H1 (cell line): ENCODE results near the gene TSPAN3. TPM values are rescaled to one million over a fixed set of nuclear protein-coding genes. Genes with fewer than 3 reads are reported as not detected.

ENCODE experiments used
- CTCF ChIA-PET: fragments of 300-600 bp; sonication (Branson Sonifier 250); formaldehyde crosslinking; loops from one replicate; lab custom pipeline; 2021; ENCODE audit not compliant: partially characterized antibody; lab: Charles Lee
- POLR2A ChIA-PET: fragments of 300-600 bp; sonication (Branson Sonifier 250); formaldehyde crosslinking; loops from one replicate; lab custom pipeline; 2021; ENCODE audit warnings: inconsistent platforms; ENCODE audit not compliant: partially characterized antibody; lab: Charles Lee
- DNase-seq, 2 experiments: peaks; one replicate each; pipeline versions ENCODE4 v3.0.0 to v3.0.0-alpha.2; 2010 to 2022; ENCODE audit warnings: low spot score in 2 of 2, low read depth in 1 of 2, mixed read lengths in 1 of 2
- FAIRE-seq: peaks from 2 replicates; lab custom pipeline; 2011; peaks lifted over from hg19 to GRCh38; lab: Jason Lieb, UNC
- H2AFZ ChIP-seq: 2 replicates; pipeline ENCODE4 v1.8.1; 2012; ENCODE audit warnings: low read length, inconsistent platforms
- H2AK5ac ChIP-seq: 2 replicates; pipeline ENCODE4 v1.6.1; 2013; ENCODE audit warnings: low read depth, low read length
- H2BK120ac ChIP-seq: replicated peaks from 2 replicates; pipeline ENCODE3; 2013; ENCODE audit warnings: low read depth, low read length, inconsistent platforms
- H2BK12ac ChIP-seq: 2 replicates; pipeline ENCODE4 v1.6.1; 2013; ENCODE audit warnings: low read depth, low read length
- H2BK15ac ChIP-seq: 2 replicates; pipeline ENCODE4 v1.6.1; 2013; ENCODE audit warnings: low read length
- H2BK20ac ChIP-seq: 2 replicates; pipeline ENCODE4 v1.6.1; 2013; ENCODE audit warnings: low read length
- H2BK5ac ChIP-seq: 2 replicates; pipeline ENCODE4 v1.6.1; 2013; ENCODE audit warnings: low read depth, low read length
- H3K14ac ChIP-seq: 2 replicates; pipeline ENCODE4 v1.6.1; 2013; ENCODE audit warnings: inconsistent platforms; ENCODE audit not compliant: insufficient read length
- H3K18ac ChIP-seq: 2 replicates; pipeline ENCODE4 v1.6.1; 2013; ENCODE audit warnings: low read length; ENCODE audit errors: extremely low read depth
- H3K23ac ChIP-seq: 2 replicates; pipeline ENCODE4 v1.6.1; 2013; ENCODE audit warnings: inconsistent platforms; ENCODE audit not compliant: insufficient read length
- H3K23me2 ChIP-seq: 2 replicates; pipeline ENCODE4 v1.6.1; 2013; ENCODE audit warnings: low read depth, low read length
- H3K27ac ChIP-seq: 2 replicates; pipeline ENCODE4 v1.6.1; 2011; ENCODE audit warnings: low read depth, low read length, inconsistent platforms
- H3K27me3 ChIP-seq, 4 experiments: replicated peaks in 1 of 4; 1 replicate in 1 of 4; 2 replicates in 3 of 4; pipeline versions ENCODE4 v1.6.1 to v1.8.1; 2011 to 2013; ENCODE audit warnings: low read length in 3 of 4, mild to moderate bottlenecking in 3 of 4, inconsistent platforms in 2 of 4, mixed read lengths in 2 of 4, moderate library complexity in 1 of 4; ENCODE audit not compliant: control insufficient read depth in 3 of 4, insufficient read depth in 3 of 4; ENCODE audit errors: extremely low read depth in 1 of 4
- H3K36me3 ChIP-seq, 4 experiments: 2 replicates each; pipeline versions ENCODE4 v1.6.1 to v1.8.1; 2011 to 2013; ENCODE audit warnings: mild to moderate bottlenecking in 4 of 4, low read length in 3 of 4, moderate library complexity in 2 of 4, control low read depth in 1 of 4, inconsistent platforms in 1 of 4; ENCODE audit not compliant: insufficient read depth in 4 of 4, control insufficient read depth in 2 of 4
- H3K4ac ChIP-seq: replicated peaks from 2 replicates; pipeline ENCODE3; 2013; ENCODE audit warnings: low read length, low read depth, mixed read lengths, inconsistent platforms; ENCODE audit not compliant: insufficient read length
- H3K4me1 ChIP-seq, 4 experiments: replicated peaks in 1 of 4; 1 replicate in 1 of 4; 2 replicates in 3 of 4; pipeline versions ENCODE4 v1.6.1 to v1.8.1; 2011 to 2013; ENCODE audit warnings: low read length in 3 of 4, inconsistent platforms in 2 of 4, mixed read lengths in 1 of 4; ENCODE audit not compliant: insufficient read depth in 4 of 4, control insufficient read depth in 3 of 4
- H3K4me2 ChIP-seq, 2 experiments: 2 replicates each; pipeline versions ENCODE4 v1.6.1 to v1.8.1; 2011 to 2013; ENCODE audit warnings: low read depth in 2 of 2, low read length in 2 of 2, control low read depth in 1 of 2, inconsistent platforms in 1 of 2, mild to moderate bottlenecking in 1 of 2; ENCODE audit not compliant: insufficient read depth in 1 of 2
- H3K4me3 ChIP-seq, 4 experiments: fragments of 200-600, 300-600 bp in 1 of 4; sonication (generic), shearing (Covaris generic), sonication (Bioruptor Twin) in 1 of 4; 2 replicates each; pipeline versions ENCODE4 v1.5.1 to v1.8.1; 2011 to 2016; ENCODE audit warnings: low read length in 4 of 4, low read depth in 3 of 4, control low read depth in 2 of 4, inconsistent platforms in 2 of 4, mild to moderate bottlenecking in 2 of 4, mixed read lengths in 1 of 4, moderate library complexity in 1 of 4; ENCODE audit not compliant: insufficient read depth in 2 of 4; ENCODE audit errors: extremely low read depth in 1 of 4
- H3K56ac ChIP-seq: replicated peaks from 2 replicates; pipeline ENCODE3; 2013; ENCODE audit warnings: low read depth, mild to moderate bottlenecking, mixed read lengths, low read length, inconsistent platforms; ENCODE audit not compliant: insufficient read length
- H3K79me1 ChIP-seq: 2 replicates; pipeline ENCODE4 v1.6.1; 2013; ENCODE audit warnings: low read depth, low read length, control low read depth
- H3K79me2 ChIP-seq, 2 experiments: 2 replicates each; pipeline versions ENCODE4 v1.6.1 to v1.8.1; 2012 to 2013; ENCODE audit warnings: low read length in 2 of 2, mild to moderate bottlenecking in 2 of 2, inconsistent platforms in 1 of 2; ENCODE audit not compliant: insufficient read depth in 2 of 2, control insufficient read depth in 1 of 2
- H3K9ac ChIP-seq, 4 experiments: replicated peaks in 1 of 4; 1 replicate in 1 of 4; 2 replicates in 3 of 4; pipeline versions ENCODE4 v1.6.1 to v1.8.1; 2011 to 2013; ENCODE audit warnings: low read depth in 3 of 4, low read length in 3 of 4, control low read depth in 2 of 4, mild to moderate bottlenecking in 2 of 4, moderate library complexity in 2 of 4, inconsistent platforms in 1 of 4; ENCODE audit errors: extremely low read depth in 1 of 4
- H3K9me3 ChIP-seq, 2 experiments: 2 replicates each; pipeline versions ENCODE4 v1.6.1 to v1.8.1; 2012 to 2013; ENCODE audit warnings: mild to moderate bottlenecking in 2 of 2, moderate library complexity in 2 of 2, control low read depth in 1 of 2, inconsistent platforms in 1 of 2, low read depth in 1 of 2, low read length in 1 of 2, mixed read lengths in 1 of 2; ENCODE audit not compliant: insufficient read depth in 2 of 2
- H4K20me1 ChIP-seq, 2 experiments: replicated peaks in 1 of 2; 2 replicates each; pipeline versions ENCODE3 to v1.8.1; 2011 to 2013; ENCODE audit warnings: inconsistent platforms in 2 of 2, low read length in 2 of 2, mild to moderate bottlenecking in 1 of 2; ENCODE audit not compliant: insufficient read depth in 2 of 2, control insufficient read depth in 1 of 2
- H4K5ac ChIP-seq: 2 replicates; pipeline ENCODE4 v1.6.1; 2013; ENCODE audit warnings: low read length, low read depth, mixed read lengths, inconsistent platforms; ENCODE audit not compliant: insufficient read length
- H4K8ac ChIP-seq: 2 replicates; pipeline ENCODE4 v1.8.0; 2013; ENCODE audit warnings: mild to moderate bottlenecking, moderate library complexity, low read length, inconsistent platforms; ENCODE audit not compliant: insufficient read depth; ENCODE audit errors: extremely low read depth
- H4K91ac ChIP-seq: replicated peaks from 2 replicates; pipeline ENCODE3; 2013; ENCODE audit warnings: low read length, mixed read lengths, inconsistent platforms; ENCODE audit not compliant: insufficient read length
- RNF2 ChIP-seq: fragments of 200-900, 300-1000 bp; sonication (generic); IDR thresholded peaks from 2 replicates; pipeline ENCODE4 v1.7.1; 2016; ENCODE audit warnings: borderline replicate concordance, low read depth, mild to moderate bottlenecking, antibody characterized with exemption, low read length; ENCODE audit not compliant: poor library complexity, severe bottlenecking; ENCODE audit errors: missing control alignments
- SRF ChIP-seq: IDR thresholded peaks from 2 replicates; pipeline ENCODE4 v1.6.1; 2011; ENCODE audit warnings: mild to moderate bottlenecking, low read depth, low read length, moderate library complexity
- WGBS, 2 experiments: shearing (Covaris generic) in 1 of 2; methylation state at CpG; one replicate each; pipeline versions ENCODE4 v1.1.6 to v1.1.7; 2013 to 2015; ENCODE audit warnings: low lambda C conversion rate in 2 of 2, mixed read lengths in 2 of 2, inconsistent platforms in 1 of 2, low coverage in 1 of 2, missing lambda C conversion rate in 1 of 2; ENCODE audit not compliant: insufficient replicate concordance in 2 of 2, insufficient coverage in 1 of 2, insufficient read length in 1 of 2; ENCODE audit errors: extremely low coverage in 1 of 2, missing lambda C conversion rate in 1 of 2; 5-methylcytosine and 5-hydroxymethylcytosine counted together
- polyA plus RNA-seq, 7 experiments: library from polyadenylated mRNA; depleted of rRNA in 3 of 7; stranded (reverse) in 5 of 7; unstranded in 2 of 7; fragments of >200 nt in 5 of 7; fragments of 200-250 nt in 2 of 7; gene quantifications; 1 replicate in 5 of 7; 2 replicates in 1 of 7; 4 replicates in 1 of 7; pipeline versions ENCODE4 v1.2.1 to v1.2.3, GENCODE V29; 2011 to 2013; ENCODE audit warnings: missing spikeins in 2 of 7, mixed read lengths in 2 of 7
- total RNA-seq: library from RNA; stranded (reverse); fragmentation: NEBNext Ultra II Directional; extraction: Animal tissue kit (Norgen Biotek cat#: 25700); gene quantifications from 2 replicates; pipeline ENCODE4 v1.2.1, GENCODE V29; 2021

The TSPAN3 gene
- total and polyA plus RNA-seq, 2 of the 8 experiments (the other 6 are each of a cell fraction or from before 2014, with no cell fraction given): 107 to 238 TPM

DNA sequence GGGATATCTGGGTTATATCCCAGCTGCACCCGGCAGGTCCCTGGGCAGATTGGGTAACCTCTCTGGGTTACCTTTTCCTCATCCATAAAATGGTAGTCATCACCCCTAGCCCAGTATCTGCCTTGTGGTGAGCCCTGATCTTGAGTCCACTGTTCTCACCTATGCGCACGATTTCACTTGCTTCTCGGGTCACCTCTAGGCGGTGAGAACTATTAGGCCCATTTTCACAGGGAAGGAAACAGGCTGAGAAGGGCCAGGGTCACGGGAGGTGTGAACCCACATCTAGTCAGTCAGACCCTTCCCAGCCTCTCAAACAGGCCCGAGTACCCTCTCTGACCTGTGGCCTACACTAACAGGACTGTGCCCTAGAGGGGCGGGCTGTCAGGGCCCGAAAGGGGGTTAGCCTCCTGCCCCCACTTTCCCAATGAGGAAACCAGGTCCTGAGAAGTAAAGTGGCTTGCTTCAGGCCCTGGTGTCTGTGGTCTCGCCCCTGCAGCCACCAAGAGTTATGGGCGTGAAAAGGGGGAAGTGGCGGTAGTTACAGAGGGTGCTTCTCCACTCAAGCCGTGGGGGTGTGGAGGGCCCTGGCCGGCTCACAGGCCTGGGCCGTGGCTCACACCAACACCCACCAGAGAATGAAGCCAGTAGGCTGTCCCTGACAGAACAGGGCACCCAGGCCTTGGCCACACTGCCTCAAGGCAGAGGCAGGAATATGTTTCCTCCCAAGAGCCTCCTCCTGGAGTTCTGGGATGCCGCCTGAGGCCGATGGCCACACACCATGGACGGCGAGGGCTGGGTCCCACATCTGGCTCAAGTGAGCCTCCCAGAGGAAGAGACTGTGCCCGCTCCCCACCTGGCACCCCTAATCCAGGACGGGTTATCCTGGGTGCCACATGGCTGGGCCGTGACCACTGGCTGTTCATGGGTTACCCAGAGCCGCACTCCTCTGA is 56.5 kb downstream of the TSPAN3 start:
- Histone ChIP-seq H3K4me2 (no peak overlapping the region), H3K4me1 (peaks cover 0 to 4% (median 0%) of the 10 kb centered on the region in 4 experiments; a peak in 1 of 7 replicates), H3K18ac (no peak overlapping the region), H3K4ac (no peak overlapping the region), H3K79me1 (no peaks in the 10 kb centered on the region), H3K4me3 (no peak overlapping the region), H3K23ac (no peak overlapping the region), H3K27ac (no peak overlapping the region), H4K8ac (0 out of 2 replicates have a peak overlapping the region, but pooled peaks have one; percentile 76), H2BK12ac (no peak overlapping the region), H3K36me3 (no peaks in the 10 kb centered on the region), H3K9me3 (no peaks in the 10 kb centered on the region), H3K79me2 (no peaks in the 10 kb centered on the region), H3K27me3 (no peaks in the 10 kb centered on the region), H2AFZ (no peak overlapping the region), H3K14ac (no peak overlapping the region), H2AK5ac (no peak overlapping the region), H4K5ac (no peak overlapping the region), H3K56ac (no peak overlapping the region), H3K9ac (no peak overlapping the region), H4K20me1 (no peaks in the 10 kb centered on the region), H2BK120ac (no peak overlapping the region), H3K23me2 (peaks cover 5% of the 10 kb centered on the region; the same call in 1 of the 2 replicates), H2BK5ac (no peak overlapping the region), H4K91ac (no peak overlapping the region), H2BK20ac (no peak overlapping the region), H2BK15ac (no peak overlapping the region)
- WGBS, 2 experiments: 89% methylated on average over 23 of the region's 23 CpGs; no CpG with 5 or more reads in 1 of the 2 experiments
- ChIA-PET POLR2A (no interaction called here), CTCF (interaction anchor here (1.0 to 3.3 kb wide), 6 partner anchors 8 to 87 kb away, joined by 3 to 16 read pairs (median 6); no protein-coding TSS in a partner anchor)
- DNase-seq (no peak), FAIRE-seq (no peak)
- TF ChIP-seq RNF2 (no peak), SRF (no peak)
